Testis (tissue), 3 donors: Measurements from ENCODE around the gene GPC3. TPM values are rescaled to one million over a fixed set of nuclear protein-coding genes. Genes with fewer than 3 reads are reported as not detected.

Experiments
- DNase-seq: peaks from one replicate; pipeline ENCODE4 v3.0.0-alpha.2; 2019
- H3K27ac ChIP-seq, 2 donors: fragments of 200-600 bp; sonication (generic); one replicate each; pipeline ENCODE4 v1.5.1; 2019
- H3K27me3 ChIP-seq: fragments of 200-600 bp; sonication (generic); one replicate; pipeline ENCODE4 v1.5.1; 2019
- H3K36me3 ChIP-seq: fragments of 200-600 bp; sonication (generic); one replicate; pipeline ENCODE4 v1.5.1; 2017; ENCODE audit warnings: low read depth; ENCODE audit errors: missing control alignments
- H3K4me1 ChIP-seq: fragments of 200-600 bp; sonication (generic); one replicate; pipeline ENCODE4 v1.5.1; 2019
- H3K4me3 ChIP-seq, 2 donors: fragments of 200-600 bp; sonication (generic); one replicate each; pipeline ENCODE4 v1.5.1; 2017 to 2019
- H3K9me3 ChIP-seq: fragments of 200-600 bp; sonication (generic); one replicate; pipeline ENCODE4 v1.5.1; 2017
- CTCF ChIP-seq, 3 experiments: fragments of 450-650 bp in 2 of 3; fragments of 200-600 bp in 1 of 3; sonication (generic) in 1 of 3; IDR thresholded peaks; one replicate each; pipeline ENCODE4 v1.5.1; 2016 to 2019; ENCODE audit warnings: antibody characterized with exemption in 3 of 3, mild to moderate bottlenecking in 2 of 3, moderate library complexity in 1 of 3
- POLR2A ChIP-seq: fragments of 450-650 bp; IDR thresholded peaks from one replicate; pipeline ENCODE4 v1.6.1; 2017; ENCODE audit warnings: antibody characterized with exemption, mild to moderate bottlenecking, moderate library complexity
- WGBS, 2 donors: methylation state at CpG; one replicate each; pipeline ENCODE4 v1.1.5; 2018; 5-methylcytosine and 5-hydroxymethylcytosine counted together
- intact Hi-C: fragments of 100-400 bp; cut with DNase I; formaldehyde crosslinking; loops from one replicate; pipeline ENCODE4 v1.15.1; 2023; ENCODE audit warnings: low total_unique reads
- polyA plus RNA-seq: library from polyadenylated mRNA; stranded (reverse); fragments of 350-450 nt; fragmentation: Illumina TruSeq; extraction: RNeasy Lipid Tissue Mini Kit (QIAGEN cat#74804); gene quantifications from one replicate; pipeline ENCODE4 v1.2.3, GENCODE V29; 2014; ENCODE audit warnings: low read depth, low replicate concordance; ENCODE audit not compliant: insufficient read depth
- total RNA-seq, 2 donors: library from RNA; depleted of rRNA; stranded (reverse); fragments of >200 nt; gene quantifications; one replicate each; pipeline ENCODE4 v1.2.3, GENCODE V29; 2016

GPC3 gene
- total and polyA plus RNA-seq, 3 donors from 2014 or later = 4.9 to 12.9 (median 5.4) TPM

GRCh38 chrX:133834771-133835170 lies 150.6 kb downstream of the GPC3 start:
- Histone ChIP-seq H3K27ac (no peak overlapping the region), H3K27me3 (no peaks in the 10 kb centered on the region), H3K36me3 (no peaks in the 10 kb centered on the region), H3K4me3 (no peak overlapping the region), H3K4me1 (no peaks in the 10 kb centered on the region), H3K9me3 (no peaks in the 10 kb centered on the region)
- 81 to 92% methylated on average over 1 of the region's 1 CpG for WGBS, 2 donors
- TF ChIP-seq CTCF (IDR thresholded peaks at IDR 0.05) (no peak), POLR2A (no peak)
- DNase-seq = no peak
- intact Hi-C loops = no loop called here

- no peak overlapping the region for H3K27ac ChIP-seq
- H3K9me3 ChIP-seq = no peaks in the 10 kb centered on the region
- H3K4me3 ChIP-seq = no peak overlapping the region
- no peaks in the 10 kb centered on the region for H3K4me1 ChIP-seq
- intact Hi-C loops = no loop called here
- TF ChIP-seq CTCF (IDR thresholded peaks at IDR 0.05) (no peak), POLR2A (no peak)
- no peaks in the 10 kb centered on the region for H3K36me3 ChIP-seq
- H3K27me3 ChIP-seq = no peaks in the 10 kb centered on the region
- DNase-seq = no peak
Measured at GRCh38 chrX:133819546-133819945, 165.8 kb downstream of the GPC3 start.

GRCh38 chrX:133818019-133818418 lies 167.4 kb downstream of the GPC3 start:
- no peak for TF ChIP-seq POLR2A
- TF ChIP-seq CTCF (IDR thresholded peaks at IDR 0.05) = no peak
- H3K36me3 ChIP-seq = no peaks in the 10 kb centered on the region
- no peak overlapping the region for H3K4me3 ChIP-seq
- DNase-seq = no peak
- 82 to 90% methylated on average over 5 of the region's 5 CpGs for WGBS, 2 donors
- no peak overlapping the region for H3K27ac ChIP-seq
- intact Hi-C loops = no loop called here
- H3K27me3 ChIP-seq = no peaks in the 10 kb centered on the region
- H3K4me1 ChIP-seq = no peaks in the 10 kb centered on the region
- H3K9me3 ChIP-seq = no peaks in the 10 kb centered on the region

GRCh38 chrX:133815496-133815895 lies 169.9 kb downstream of the GPC3 start:
- TF ChIP-seq CTCF (IDR thresholded peaks at IDR 0.05) (no peak), POLR2A (no peak)
- Histone ChIP-seq H3K27ac (no peak overlapping the region), H3K36me3 (no peaks in the 10 kb centered on the region), H3K9me3 (no peaks in the 10 kb centered on the region), H3K4me3 (no peak overlapping the region), H3K27me3 (no peaks in the 10 kb centered on the region), H3K4me1 (no peaks in the 10 kb centered on the region)
- DNase-seq = no peak
- intact Hi-C loops = no loop called here
- 92% methylated on average over 1 of the region's 1 CpG for WGBS, 2 donors

- no peaks in the 10 kb centered on the region for H3K9me3 ChIP-seq
- no peak for DNase-seq
- no peaks in the 10 kb centered on the region for H3K27me3 ChIP-seq
- intact Hi-C loops = no loop called here
- 49 to 62% methylated on average over 5 to 6 of the region's 6 CpGs for WGBS, 2 donors
- no peak for TF ChIP-seq CTCF (IDR thresholded peaks at IDR 0.05)
- no peak for TF ChIP-seq POLR2A
- H3K27ac ChIP-seq = no peak overlapping the region
- H3K4me1 ChIP-seq = no peaks in the 10 kb centered on the region
- H3K4me3 ChIP-seq = no peak overlapping the region
- H3K36me3 ChIP-seq = no peaks in the 10 kb centered on the region
Measured at GRCh38 chrX:133813971-133814370, 171.4 kb downstream of the GPC3 start.
